ENCODE data around the gene PAGR1. TPM values are rescaled to one million over a fixed set of nuclear protein-coding genes. Genes with fewer than 3 reads are reported as not detected.

Gene PAGR1
- total and polyA plus RNA-seq, 2 of the 13 experiments (the other 11 are each of a cell fraction or from before 2014, with no cell fraction given): 9.8 to 66.4 TPM

DNA sequence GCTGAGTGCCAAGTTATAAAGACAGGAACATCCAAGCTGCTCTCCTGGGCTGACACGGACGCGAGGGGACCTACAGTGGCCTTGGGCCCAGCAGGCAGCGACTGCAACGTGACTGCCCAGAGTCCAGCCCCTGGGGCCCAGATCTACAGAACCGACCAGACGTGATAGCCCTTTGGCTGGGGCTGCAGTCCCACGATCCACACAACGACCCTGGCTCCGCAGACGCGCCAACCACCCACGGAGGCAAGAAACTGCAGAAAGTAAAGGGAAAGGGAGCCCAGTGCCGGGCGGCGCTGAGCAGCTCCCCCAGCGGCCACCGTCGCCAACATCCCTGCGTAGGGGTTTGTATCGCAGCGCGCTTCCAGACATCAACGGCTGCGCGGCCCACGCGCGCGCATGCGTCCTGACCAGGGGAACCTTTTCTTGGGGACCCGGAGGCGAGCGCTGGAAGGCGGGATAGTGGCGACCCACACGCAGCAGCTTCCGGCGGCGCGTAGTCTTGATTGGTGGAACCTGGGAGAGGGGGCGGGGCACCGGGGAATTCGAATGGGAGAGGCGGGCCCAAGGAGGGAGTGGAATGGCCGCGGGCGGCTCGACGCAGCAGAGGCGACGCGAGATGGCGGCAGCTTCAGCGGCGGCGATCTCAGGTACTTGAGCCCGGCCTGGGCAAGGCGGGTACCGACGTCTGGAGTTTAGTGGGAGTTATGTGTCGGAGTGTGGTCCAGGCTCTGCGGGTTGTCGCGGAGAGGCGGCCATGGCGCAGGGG, 25.6 kb upstream of the PAGR1 start, which contains the start of gene KIF22 (continued):
- peak; percentile 78 for TF ChIP-seq SRY (CRISPR knock-in tag; IDR thresholded peaks at IDR 0.05)
- no peak for TF ChIP-seq NCOR1 (IDR thresholded peaks at IDR 0.05; ENCODE audit: borderline replicate concordance, low read length)
- TF ChIP-seq, protein P1, sequence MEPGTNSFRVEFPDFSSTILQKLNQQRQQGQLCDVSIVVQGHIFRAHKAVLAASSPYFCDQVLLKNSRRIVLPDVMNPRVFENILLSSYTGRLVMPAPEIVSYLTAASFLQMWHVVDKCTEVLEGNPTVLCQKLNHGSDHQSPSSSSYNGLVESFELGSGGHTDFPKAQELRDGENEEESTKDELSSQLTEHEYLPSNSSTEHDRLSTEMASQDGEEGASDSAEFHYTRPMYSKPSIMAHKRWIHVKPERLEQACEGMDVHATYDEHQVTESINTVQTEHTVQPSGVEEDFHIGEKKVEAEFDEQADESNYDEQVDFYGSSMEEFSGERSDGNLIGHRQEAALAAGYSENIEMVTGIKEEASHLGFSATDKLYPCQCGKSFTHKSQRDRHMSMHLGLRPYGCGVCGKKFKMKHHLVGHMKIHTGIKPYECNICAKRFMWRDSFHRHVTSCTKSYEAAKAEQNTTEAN (CRISPR knock-in tag; conservative IDR thresholded peaks at IDR 0.05): peak; percentile 71
- TF ChIP-seq ARNT (IDR thresholded peaks at IDR 0.05): no peak
- TF ChIP-seq TARDBP (CRISPR knock-in tag; IDR thresholded peaks at IDR 0.05): peak; percentile 88
- peak; percentile 93 for TF ChIP-seq ZNF746 (CRISPR knock-in tag; IDR thresholded peaks at IDR 0.05)
- no peak; the same call in 1 of the 2 replicates for TF ChIP-seq HMG20A (CRISPR knock-in tag; IDR thresholded peaks at IDR 0.05; ENCODE audit: borderline replicate concordance)
- TF ChIP-seq CC2D1A (CRISPR knock-in tag; IDR thresholded peaks at IDR 0.05): no peak
- TF ChIP-seq BHLHE40 (IDR thresholded peaks at IDR 0.05; ENCODE audit: low read length): peak; percentile 60; the same call in 1 of the 2 replicates
- TF ChIP-seq ZNF543 (CRISPR knock-in tag; IDR thresholded peaks at IDR 0.05): peak; percentile 96; the same call in 1 of the 2 replicates
- TF ChIP-seq SIN3A (IDR thresholded peaks at IDR 0.05; ENCODE audit: borderline replicate concordance, low read depth, low read length): peak; percentile 93
- TF ChIP-seq SSRP1 (CRISPR knock-in tag; IDR thresholded peaks at IDR 0.05): no peak
- TF ChIP-seq, protein P2, sequence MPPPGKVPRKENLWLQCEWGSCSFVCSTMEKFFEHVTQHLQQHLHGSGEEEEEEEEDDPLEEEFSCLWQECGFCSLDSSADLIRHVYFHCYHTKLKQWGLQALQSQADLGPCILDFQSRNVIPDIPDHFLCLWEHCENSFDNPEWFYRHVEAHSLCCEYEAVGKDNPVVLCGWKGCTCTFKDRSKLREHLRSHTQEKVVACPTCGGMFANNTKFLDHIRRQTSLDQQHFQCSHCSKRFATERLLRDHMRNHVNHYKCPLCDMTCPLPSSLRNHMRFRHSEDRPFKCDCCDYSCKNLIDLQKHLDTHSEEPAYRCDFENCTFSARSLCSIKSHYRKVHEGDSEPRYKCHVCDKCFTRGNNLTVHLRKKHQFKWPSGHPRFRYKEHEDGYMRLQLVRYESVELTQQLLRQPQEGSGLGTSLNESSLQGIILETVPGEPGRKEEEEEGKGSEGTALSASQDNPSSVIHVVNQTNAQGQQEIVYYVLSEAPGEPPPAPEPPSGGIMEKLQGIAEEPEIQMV (CRISPR knock-in tag; IDR thresholded peaks at IDR 0.05; ENCODE audit: low read depth): peak; percentile 84
- TF ChIP-seq ZNF615 (CRISPR knock-in tag; IDR thresholded peaks at IDR 0.05; ENCODE audit: borderline replicate concordance): peak; percentile 88; the same call in 1 of the 2 replicates
- TF ChIP-seq, protein P3, sequence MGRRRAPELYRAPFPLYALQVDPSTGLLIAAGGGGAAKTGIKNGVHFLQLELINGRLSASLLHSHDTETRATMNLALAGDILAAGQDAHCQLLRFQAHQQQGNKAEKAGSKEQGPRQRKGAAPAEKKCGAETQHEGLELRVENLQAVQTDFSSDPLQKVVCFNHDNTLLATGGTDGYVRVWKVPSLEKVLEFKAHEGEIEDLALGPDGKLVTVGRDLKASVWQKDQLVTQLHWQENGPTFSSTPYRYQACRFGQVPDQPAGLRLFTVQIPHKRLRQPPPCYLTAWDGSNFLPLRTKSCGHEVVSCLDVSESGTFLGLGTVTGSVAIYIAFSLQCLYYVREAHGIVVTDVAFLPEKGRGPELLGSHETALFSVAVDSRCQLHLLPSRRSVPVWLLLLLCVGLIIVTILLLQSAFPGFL (CRISPR knock-in tag; IDR thresholded peaks at IDR 0.05): no peak
- no peak for TF ChIP-seq CBX1 (IDR thresholded peaks at IDR 0.05; ENCODE audit: low read depth)
- peak; percentile 63; the same call in 1 of the 2 replicates for TF ChIP-seq RNF2 (conservative IDR thresholded peaks at IDR 0.05; ENCODE audit: low read depth)
- TF ChIP-seq ZNF564 (CRISPR knock-in tag; IDR thresholded peaks at IDR 0.05): peak; percentile 89
- peak; percentile 5; the same call in 1 of the 2 replicates for TF ChIP-seq RBAK (CRISPR knock-in tag; IDR thresholded peaks at IDR 0.05)
- TF ChIP-seq MYNN (CRISPR knock-in tag; IDR thresholded peaks at IDR 0.05; ENCODE audit: low read depth): peak; percentile 26; the same call in 1 of the 2 replicates
- TF ChIP-seq KMT2A (CRISPR knock-in tag; IDR thresholded peaks at IDR 0.05): peak; percentile 96

Data from HepG2 (cell line).